GM18519 (cell line): Measurements from ENCODE around the gene TARS3.
"Not testable (repeated sequence)": the region's sequence is repeated elsewhere in the genome, so short reads cannot be mapped to it uniquely, and the experiment has no call there.

Experiments
- ATAC-seq: cut with Tn5 transposase; IDR thresholded peaks from one replicate; pipeline ENCODE4 v1.9.1; 2021; ENCODE audit warnings: mild to moderate bottlenecking, moderate library complexity; ENCODE audit not compliant: unreplicated experiment, low FRiP score

Gene TARS3

GRCh38 chr15:101633356-101633755, 90.9 kb downstream of the TARS3 start:
- ATAC-seq = no peak

- not testable (repeated sequence) for ATAC-seq
These were observed 97.5 kb downstream of the TARS3 start for GRCh38 chr15:101626729-101627128.

GRCh38 chr15:101625980-101626379, 98.3 kb downstream of the TARS3 start:
- ATAC-seq = no peak

- no peak for ATAC-seq
These were observed 99.1 kb downstream of the TARS3 start for GRCh38 chr15:101625184-101625583.

- no peak for ATAC-seq
These were observed 100.6 kb downstream of the TARS3 start for GRCh38 chr15:101623367-101624304.

GRCh38 chr15:101621961-101622360, 102.3 kb downstream of the TARS3 start:
- ATAC-seq = no peak

- ATAC-seq = no peak
These were observed 103.6 kb downstream of the TARS3 start for GRCh38 chr15:101620671-101621070.

- ATAC-seq = no peak
These were observed 104.7 kb downstream of the TARS3 start for GRCh38 chr15:101619615-101619865.

GRCh38 chr15:101618851-101619614, 105.2 kb downstream of the TARS3 start:
- no peak for ATAC-seq

- no peak for ATAC-seq
These were observed 106.2 kb downstream of the TARS3 start for GRCh38 chr15:101618076-101618475.

GRCh38 chr15:101617390-101617965, 106.8 kb downstream of the TARS3 start:
- ATAC-seq = no peak

GRCh38 chr15:101615986-101616848, 108.1 kb downstream of the TARS3 start:
- ATAC-seq = no peak

- no peak for ATAC-seq
These were observed 108.8 kb downstream of the TARS3 start for GRCh38 chr15:101615414-101615985.

GRCh38 chr15:101614761-101615160, 109.5 kb downstream of the TARS3 start:
- no peak for ATAC-seq

GRCh38 chr15:101614001-101614585, 110.2 kb downstream of the TARS3 start:
- no peak for ATAC-seq

GRCh38 chr15:101613130-101614000, 110.9 kb downstream of the TARS3 start:
- ATAC-seq = no peak

GRCh38 chr15:101612676-101613075, 111.6 kb downstream of the TARS3 start:
- no peak for ATAC-seq

- no peak for ATAC-seq
These were observed 112.5 kb downstream of the TARS3 start for GRCh38 chr15:101611580-101612299.
